Uterus (tissue), 2 donors: ENCODE data around the gene CLPSL1.

ENCODE experiments used
- POLR2A ChIP-seq, 2 donors: fragments of 450-650 bp; IDR thresholded peaks; one replicate each; pipeline ENCODE4 v1.6.1; 2016; ENCODE audit warnings: antibody characterized with exemption in 2 of 2, mild to moderate bottlenecking in 1 of 2, moderate library complexity in 1 of 2
- TF ChIP-seq, protein P1 (sequence below), 4 experiments: fragments of 200-600 bp in 2 of 4; fragments of 450-650 bp in 2 of 4; sonication (generic) in 2 of 4; IDR thresholded peaks; one replicate each; pipeline ENCODE4 v1.5.1; 2016 to 2019; ENCODE audit warnings: antibody characterized with exemption in 4 of 4, mild to moderate bottlenecking in 2 of 4, moderate library complexity in 1 of 4

DNA sequence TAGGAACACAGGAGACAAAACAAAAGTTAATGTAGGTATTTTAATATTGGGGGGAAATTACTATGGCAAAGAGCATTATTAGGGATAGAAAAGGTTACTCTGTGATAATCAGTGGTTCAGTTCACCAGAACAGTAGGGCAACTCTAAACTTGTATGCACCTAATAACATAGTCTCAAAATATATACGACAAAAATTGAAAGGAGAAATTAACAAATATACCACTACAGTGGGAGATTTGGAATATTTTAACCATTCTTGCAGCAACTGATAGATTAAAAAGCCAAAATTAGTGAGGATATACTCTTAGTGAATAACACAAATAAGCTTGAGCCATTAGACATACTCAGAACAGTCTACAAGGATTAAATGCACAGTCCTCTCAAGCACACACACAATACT is 32.9 kb upstream of the CLPSL1 start:
- TF ChIP-seq, protein P1, sequence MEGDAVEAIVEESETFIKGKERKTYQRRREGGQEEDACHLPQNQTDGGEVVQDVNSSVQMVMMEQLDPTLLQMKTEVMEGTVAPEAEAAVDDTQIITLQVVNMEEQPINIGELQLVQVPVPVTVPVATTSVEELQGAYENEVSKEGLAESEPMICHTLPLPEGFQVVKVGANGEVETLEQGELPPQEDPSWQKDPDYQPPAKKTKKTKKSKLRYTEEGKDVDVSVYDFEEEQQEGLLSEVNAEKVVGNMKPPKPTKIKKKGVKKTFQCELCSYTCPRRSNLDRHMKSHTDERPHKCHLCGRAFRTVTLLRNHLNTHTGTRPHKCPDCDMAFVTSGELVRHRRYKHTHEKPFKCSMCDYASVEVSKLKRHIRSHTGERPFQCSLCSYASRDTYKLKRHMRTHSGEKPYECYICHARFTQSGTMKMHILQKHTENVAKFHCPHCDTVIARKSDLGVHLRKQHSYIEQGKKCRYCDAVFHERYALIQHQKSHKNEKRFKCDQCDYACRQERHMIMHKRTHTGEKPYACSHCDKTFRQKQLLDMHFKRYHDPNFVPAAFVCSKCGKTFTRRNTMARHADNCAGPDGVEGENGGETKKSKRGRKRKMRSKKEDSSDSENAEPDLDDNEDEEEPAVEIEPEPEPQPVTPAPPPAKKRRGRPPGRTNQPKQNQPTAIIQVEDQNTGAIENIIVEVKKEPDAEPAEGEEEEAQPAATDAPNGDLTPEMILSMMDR (IDR thresholded peaks at IDR 0.05) = no peak
- no peak for TF ChIP-seq POLR2A (IDR thresholded peaks at IDR 0.05)
